Breast epithelium (tissue), 3 donors: ENCODE results near the gene BEST2.

ENCODE experiments used
- CTCF ChIP-seq, 3 donors: fragments of 450-650 bp; IDR thresholded peaks; one replicate each; pipeline ENCODE4 v1.5.1; 2016 to 2017; ENCODE audit warnings: antibody characterized with exemption in 3 of 3, mild to moderate bottlenecking in 3 of 3, moderate library complexity in 3 of 3
- POLR2A ChIP-seq: fragments of 450-650 bp; IDR thresholded peaks from one replicate; pipeline ENCODE4 v1.6.1; 2016; ENCODE audit warnings: antibody characterized with exemption, mild to moderate bottlenecking, moderate library complexity

GRCh38 chr19:12726988-12727316 is 24.6 kb upstream of the BEST2 start:
- TF ChIP-seq CTCF (IDR thresholded peaks at IDR 0.05) (no peak), POLR2A (no peak)
